ENCODE results near the gene MX2. TPM values are rescaled to one million over a fixed set of nuclear protein-coding genes. Genes with fewer than 3 reads are reported as not detected.

MX2 gene
- total RNA-seq, 2 donors from 2014 or later = 1.7 to 4.9 TPM

DNA sequence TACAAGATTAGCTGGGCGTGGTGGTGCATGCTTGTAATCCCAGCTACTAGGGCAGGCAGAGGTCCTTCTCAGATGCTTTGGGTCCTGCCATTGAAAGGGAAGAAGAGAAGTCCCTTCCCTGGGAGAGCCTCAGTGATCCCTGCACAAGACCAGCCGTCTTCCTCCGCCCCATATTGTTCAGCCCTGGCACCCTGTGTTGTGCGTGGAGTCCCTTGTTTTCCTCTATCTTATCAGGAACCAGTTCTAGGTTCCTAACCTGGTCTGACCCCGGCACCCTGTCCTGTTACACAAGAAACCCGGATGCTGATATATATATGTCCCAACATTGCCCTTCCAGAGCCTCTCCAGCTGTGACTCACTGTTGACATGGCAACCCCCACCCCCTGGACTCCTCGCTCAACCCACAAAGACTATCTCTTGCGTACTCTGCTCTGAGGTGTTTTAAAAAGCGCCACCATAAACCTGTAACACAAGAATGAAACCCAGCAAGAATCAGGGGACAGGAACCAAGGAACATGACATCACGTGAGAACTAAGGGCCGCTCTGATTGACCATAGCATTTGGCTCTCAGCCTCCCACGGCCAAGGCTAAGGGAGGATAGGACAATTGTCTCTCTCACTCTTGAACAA, 4.8 kb downstream of the MX2 start:
- H3K4me3 ChIP-seq = no peak overlapping the region
- no peaks in the 10 kb centered on the region for H3K27me3 ChIP-seq (replicated peaks; ENCODE audit: insufficient read depth)
- H3K4me1 ChIP-seq (replicated peaks) = no peaks in the 10 kb centered on the region
- H3K27ac ChIP-seq = no peak overlapping the region
- DNase-seq (ENCODE audit: low spot score) = peak; percentile 31
- intact Hi-C loops (cut with DNase I) = no loop called here
- peak; percentile 46 for TF ChIP-seq POLR2AphosphoS5 (IDR thresholded peaks at IDR 0.05)
- TF ChIP-seq POLR2A (IDR thresholded peaks at IDR 0.05) = no peak
- H3K9me3 ChIP-seq = no peaks in the 10 kb centered on the region
- H3K36me3 ChIP-seq = no peaks in the 10 kb centered on the region
- WGBS = 57% methylated on average over 12 of the region's 12 CpGs

DNA sequence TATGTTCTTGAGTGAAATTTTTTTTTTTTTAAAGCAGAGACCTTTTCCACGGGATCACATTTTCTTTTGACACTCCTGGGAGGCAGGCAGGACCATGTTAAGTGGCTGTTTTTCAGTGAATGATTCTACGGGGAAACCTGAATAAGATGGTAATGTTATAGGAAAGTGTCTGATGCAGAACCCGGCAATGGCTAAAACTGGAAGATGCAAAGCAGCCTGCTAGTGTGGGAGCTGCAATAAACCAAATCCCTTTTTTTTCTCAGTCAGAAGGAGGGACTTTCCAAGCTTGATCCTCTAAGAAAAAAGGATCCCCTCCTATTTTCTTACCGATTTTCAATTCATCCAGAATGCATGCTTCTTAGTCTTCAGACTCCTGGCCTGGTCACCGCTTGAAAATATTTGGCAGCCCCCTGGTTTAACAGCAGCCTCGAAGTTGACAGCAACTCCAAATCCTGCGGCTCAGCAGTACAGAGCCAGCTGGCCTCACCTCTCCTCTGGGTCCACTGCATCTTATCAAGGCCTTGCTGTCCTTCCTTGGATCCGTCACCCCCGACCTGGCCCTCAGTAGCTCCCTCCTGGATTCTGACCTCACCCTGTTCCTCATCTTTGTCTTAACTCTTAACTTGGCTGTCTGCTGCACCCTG, 5.6 kb downstream of the MX2 start:
- intact Hi-C loops (cut with DNase I) = no loop called here
- no peak overlapping the region for H3K27ac ChIP-seq

GRCh38 chr21:41367945-41368734, 6.3 kb downstream of the MX2 start:
- no peaks in the 10 kb centered on the region for H3K27me3 ChIP-seq (replicated peaks; ENCODE audit: insufficient read depth)
- intact Hi-C loops (cut with DNase I) = no loop called here
- TF ChIP-seq POLR2A (IDR thresholded peaks at IDR 0.05) (no peak), POLR2AphosphoS5 (IDR thresholded peaks at IDR 0.05) (no peak)
- TF ChIP-seq, protein P1, sequence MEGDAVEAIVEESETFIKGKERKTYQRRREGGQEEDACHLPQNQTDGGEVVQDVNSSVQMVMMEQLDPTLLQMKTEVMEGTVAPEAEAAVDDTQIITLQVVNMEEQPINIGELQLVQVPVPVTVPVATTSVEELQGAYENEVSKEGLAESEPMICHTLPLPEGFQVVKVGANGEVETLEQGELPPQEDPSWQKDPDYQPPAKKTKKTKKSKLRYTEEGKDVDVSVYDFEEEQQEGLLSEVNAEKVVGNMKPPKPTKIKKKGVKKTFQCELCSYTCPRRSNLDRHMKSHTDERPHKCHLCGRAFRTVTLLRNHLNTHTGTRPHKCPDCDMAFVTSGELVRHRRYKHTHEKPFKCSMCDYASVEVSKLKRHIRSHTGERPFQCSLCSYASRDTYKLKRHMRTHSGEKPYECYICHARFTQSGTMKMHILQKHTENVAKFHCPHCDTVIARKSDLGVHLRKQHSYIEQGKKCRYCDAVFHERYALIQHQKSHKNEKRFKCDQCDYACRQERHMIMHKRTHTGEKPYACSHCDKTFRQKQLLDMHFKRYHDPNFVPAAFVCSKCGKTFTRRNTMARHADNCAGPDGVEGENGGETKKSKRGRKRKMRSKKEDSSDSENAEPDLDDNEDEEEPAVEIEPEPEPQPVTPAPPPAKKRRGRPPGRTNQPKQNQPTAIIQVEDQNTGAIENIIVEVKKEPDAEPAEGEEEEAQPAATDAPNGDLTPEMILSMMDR (IDR thresholded peaks at IDR 0.05) = no peak
- DNase-seq (ENCODE audit: low spot score) = no peak
- no peaks in the 10 kb centered on the region for H3K9me3 ChIP-seq
- no peaks in the 10 kb centered on the region for H3K4me1 ChIP-seq (replicated peaks)
- H3K27ac ChIP-seq = no peak overlapping the region
- H3K36me3 ChIP-seq = no peaks in the 10 kb centered on the region
- no peak overlapping the region for H3K4me3 ChIP-seq
- 90% methylated on average over 15 of the region's 15 CpGs for WGBS

More for the DNA sequence above, 5.6 kb downstream of the MX2 start:
- H3K36me3 ChIP-seq = no peaks in the 10 kb centered on the region
- no peak overlapping the region for H3K4me3 ChIP-seq
- no peak for DNase-seq (ENCODE audit: low spot score)
- H3K9me3 ChIP-seq = no peaks in the 10 kb centered on the region
- H3K4me1 ChIP-seq (replicated peaks) = no peaks in the 10 kb centered on the region
- WGBS = 70% methylated on average over 9 of the region's 9 CpGs
- H3K27me3 ChIP-seq (replicated peaks; ENCODE audit: insufficient read depth) = no peaks in the 10 kb centered on the region
- TF ChIP-seq POLR2AphosphoS5 (IDR thresholded peaks at IDR 0.05) = no peak
- no peak for TF ChIP-seq POLR2A (IDR thresholded peaks at IDR 0.05)
- TF ChIP-seq, protein P1 (IDR thresholded peaks at IDR 0.05) = no peak

- Histone ChIP-seq H3K36me3 (no peaks in the 10 kb centered on the region), H3K27ac (peak overlapping the region in 1 of 2 donors; percentile 6), H3K9me3 (no peaks in the 10 kb centered on the region), H3K4me1 (replicated peaks) (no peaks in the 10 kb centered on the region), H3K4me3 (no peak overlapping the region), H3K27me3 (replicated peaks; ENCODE audit: insufficient read depth) (no peaks in the 10 kb centered on the region)
- 64% methylated on average over 4 of the region's 4 CpGs for WGBS
- TF ChIP-seq POLR2AphosphoS5 (IDR thresholded peaks at IDR 0.05) (no peak), POLR2A (IDR thresholded peaks at IDR 0.05) (no peak)
- TF ChIP-seq, protein P1 (IDR thresholded peaks at IDR 0.05) = no peak
- intact Hi-C loops (cut with DNase I) = no loop called here
- DNase-seq (ENCODE audit: low spot score) = no peak
These were observed 6.9 kb downstream of the MX2 start for GRCh38 chr21:41368735-41369104.

DNA sequence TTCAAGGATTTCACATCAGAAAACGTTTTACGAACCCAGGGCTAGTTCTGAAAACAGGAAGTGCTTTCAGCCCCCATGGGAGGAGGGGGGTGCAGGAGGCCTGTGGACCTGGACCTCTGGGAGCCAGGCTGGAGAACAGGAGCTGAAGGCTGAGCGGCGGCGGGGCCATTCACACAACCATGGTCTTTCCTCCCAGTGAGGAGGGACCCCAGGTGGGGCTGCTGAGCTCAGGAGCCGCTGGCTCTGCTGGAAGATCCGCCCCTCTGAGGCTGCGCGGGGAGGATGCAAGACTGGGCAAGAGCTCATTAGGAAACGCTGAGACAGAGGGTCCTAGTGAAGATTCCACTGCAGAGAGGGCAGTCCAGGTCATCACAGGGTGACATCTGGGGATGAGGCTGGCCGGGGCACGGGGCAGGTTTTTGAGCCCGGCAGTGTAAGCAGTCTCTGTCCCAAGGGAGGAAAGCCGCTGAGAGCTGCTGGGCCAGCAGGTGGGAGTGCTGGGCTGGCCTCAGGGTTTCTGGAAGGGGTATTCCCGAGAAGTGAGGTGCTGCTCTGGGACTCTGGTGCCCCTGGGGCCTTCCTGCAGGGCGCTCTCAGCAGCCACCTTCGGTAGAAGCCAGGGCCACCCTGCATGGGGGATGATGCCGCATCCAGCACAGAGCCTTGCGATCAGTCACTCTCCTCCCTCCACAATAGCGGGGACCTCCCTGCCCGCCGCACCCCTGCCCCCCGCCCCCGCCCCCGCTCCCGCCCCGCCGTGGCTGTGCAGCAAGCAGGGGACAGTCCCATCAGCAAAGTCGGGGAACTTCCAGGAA, 7.5 kb downstream of the MX2 start:
- no peaks in the 10 kb centered on the region for H3K9me3 ChIP-seq
- peak overlapping the region in 1 of 2 donors; percentile 6 for H3K27ac ChIP-seq
- no peak for TF ChIP-seq POLR2A (IDR thresholded peaks at IDR 0.05)
- TF ChIP-seq, protein P1 (IDR thresholded peaks at IDR 0.05) = peak in 2 of 4 experiments; percentile 28 to 39
- intact Hi-C loops (cut with DNase I) = no loop called here
- no peak for DNase-seq (ENCODE audit: low spot score)
- H3K4me1 ChIP-seq (replicated peaks) = no peaks in the 10 kb centered on the region
- no peaks in the 10 kb centered on the region for H3K27me3 ChIP-seq (replicated peaks; ENCODE audit: insufficient read depth)
- H3K36me3 ChIP-seq = no peaks in the 10 kb centered on the region
- H3K4me3 ChIP-seq = peak overlapping the region; percentile 14 to 24
- 9% methylated on average over 28 of the region's 29 CpGs for WGBS
